Endothelial cell of umbilical vein (primary cell): ENCODE measurements around the gene ENAH. TPM values are rescaled to one million over a fixed set of nuclear protein-coding genes. Genes with fewer than 3 reads are reported as not detected.

ENCODE experiments used
- BruUV-seq: library from RNA; stranded (reverse); fragments of 400-500 nt; replicated peaks from 2 replicates; lab custom pipeline; 2021; lab: Mats Ljungman, UMichigan
- CTCF ChIA-PET: fragments of 300-600, 350-600 bp; sonication (Branson Sonifier 250); formaldehyde crosslinking; loops from one replicate; lab custom pipeline; 2021; ENCODE audit warnings: antibody characterized with exemption, inconsistent platforms; lab: Charles Lee
- POLR2A ChIA-PET: fragments of 300-600, 350-600 bp; sonication (Branson Sonifier 250); formaldehyde crosslinking; loops from one replicate; lab custom pipeline; 2021; ENCODE audit warnings: antibody characterized with exemption, inconsistent platforms; lab: Charles Lee
- DNase-seq: peaks from one replicate; pipeline ENCODE4 v3.0.0-alpha.2; 2011; ENCODE audit warnings: low read depth, low spot score
- FAIRE-seq: peaks from 2 replicates; lab custom pipeline; 2011; peaks lifted over from hg19 to GRCh38; lab: Jason Lieb, UNC
- H2AFZ ChIP-seq: 2 replicates; pipeline ENCODE4 v1.6.0; 2012; ENCODE audit warnings: low read depth, low read length, control low read depth, inconsistent platforms
- H3K27ac ChIP-seq: 2 replicates; pipeline ENCODE4 v1.5.1; 2011; ENCODE audit warnings: low read depth, mild to moderate bottlenecking, control low read depth, low read length, moderate library complexity; ENCODE audit not compliant: insufficient read depth
- H3K27me3 ChIP-seq, 2 experiments: 2 replicates each; pipeline versions ENCODE4 v1.6.0 to v1.6.1; 2011; ENCODE audit warnings: low read length in 2 of 2, mixed read lengths in 1 of 2; ENCODE audit not compliant: control insufficient read depth in 2 of 2, insufficient read depth in 2 of 2
- H3K36me3 ChIP-seq, 2 experiments: 2 replicates in 1 of 2; 3 replicates in 1 of 2; pipeline ENCODE4 v1.5.1; 2011; ENCODE audit warnings: low read length in 2 of 2, mild to moderate bottlenecking in 1 of 2, moderate library complexity in 1 of 2; ENCODE audit not compliant: control insufficient read depth in 2 of 2, insufficient read depth in 2 of 2; ENCODE audit errors: extremely low read depth in 1 of 2
- H3K4me1 ChIP-seq: 3 replicates; pipeline ENCODE4 v1.5.1; 2011; ENCODE audit warnings: mild to moderate bottlenecking, low read length; ENCODE audit not compliant: control insufficient read depth, insufficient read depth; ENCODE audit errors: extremely low read depth
- H3K4me2 ChIP-seq: 2 replicates; pipeline ENCODE4 v1.6.1; 2011; ENCODE audit warnings: low read length, control low read depth, mixed read lengths; ENCODE audit not compliant: insufficient read depth
- H3K4me3 ChIP-seq, 3 experiments: fragments of 200-600 bp in 1 of 3; sonication (generic), shearing (Covaris generic) in 1 of 3; replicated peaks in 1 of 3; 2 replicates each; pipeline ENCODE4 v1.5.1; 2011 to 2016; ENCODE audit warnings: control low read depth in 3 of 3, low read length in 3 of 3, mild to moderate bottlenecking in 2 of 3, inconsistent platforms in 1 of 3, low read depth in 1 of 3, moderate library complexity in 1 of 3; ENCODE audit not compliant: insufficient read depth in 1 of 3
- H3K79me2 ChIP-seq: 2 replicates; pipeline ENCODE4 v1.6.0; 2012; ENCODE audit warnings: low read length, inconsistent platforms; ENCODE audit not compliant: control insufficient read depth, insufficient read depth
- H3K9ac ChIP-seq: replicated peaks from 2 replicates; pipeline ENCODE3; 2011; ENCODE audit warnings: low read length, control low read depth; ENCODE audit not compliant: insufficient read depth; ENCODE audit errors: extremely low read depth
- H3K9me1 ChIP-seq: replicated peaks from 3 replicates; pipeline ENCODE4 v1.6.0; 2011; ENCODE audit warnings: mild to moderate bottlenecking, low read length; ENCODE audit not compliant: control insufficient read depth, insufficient read depth; ENCODE audit errors: extremely low read depth
- H3K9me3 ChIP-seq: replicated peaks from 2 replicates; pipeline ENCODE4 v1.5.1; 2012; ENCODE audit warnings: low read length, inconsistent platforms; ENCODE audit not compliant: control insufficient read depth, insufficient read depth
- H4K20me1 ChIP-seq: replicated peaks from 2 replicates; pipeline ENCODE3; 2011; ENCODE audit warnings: mild to moderate bottlenecking, low read length; ENCODE audit not compliant: control insufficient read depth, insufficient read depth; ENCODE audit errors: extremely low read depth
- CTCF ChIP-seq, 2 donors: IDR thresholded peaks; 1 replicate in 1 of 2; 2 replicates in 1 of 2; pipeline ENCODE4 v1.5.1; 2011; ENCODE audit warnings: low read length in 2 of 2, mild to moderate bottlenecking in 2 of 2, moderate library complexity in 2 of 2, control low read depth in 1 of 2, inconsistent platforms in 1 of 2, low read depth in 1 of 2; ENCODE audit not compliant: insufficient read depth in 1 of 2; ENCODE audit errors: extremely low read depth in 1 of 2
- EZH2 ChIP-seq: IDR thresholded peaks from 2 replicates; pipeline ENCODE4 v1.6.1; 2012; ENCODE audit warnings: borderline replicate concordance, low read depth, mild to moderate bottlenecking, moderate library complexity, low read length, inconsistent platforms; ENCODE audit not compliant: severe bottlenecking
- FOS ChIP-seq: IDR thresholded peaks from 2 replicates; pipeline ENCODE4 v1.6.1; 2011; ENCODE audit warnings: mild to moderate bottlenecking, low read length, moderate library complexity, borderline replicate concordance; ENCODE audit not compliant: insufficient read depth
- GATA2 ChIP-seq: IDR thresholded peaks from 2 replicates; pipeline ENCODE4 v1.7.0; 2011; ENCODE audit warnings: low read depth, mild to moderate bottlenecking, moderate library complexity, mixed read lengths, low read length; ENCODE audit not compliant: insufficient read length, insufficient read depth
- JUN ChIP-seq: IDR thresholded peaks from 2 replicates; pipeline ENCODE4 v1.6.1; 2011; ENCODE audit warnings: borderline replicate concordance, low read depth; ENCODE audit not compliant: insufficient read length, insufficient read depth
- MYC ChIP-seq: IDR thresholded peaks from one replicate; pipeline ENCODE4 v1.6.1; 2011; ENCODE audit warnings: mild to moderate bottlenecking, low read depth, low read length
- POLR2A ChIP-seq: IDR thresholded peaks from 2 replicates; pipeline ENCODE4 v1.6.1; 2012; ENCODE audit warnings: low read depth, mild to moderate bottlenecking, control low read depth, low read length
- POLR2AphosphoS5 ChIP-seq: IDR thresholded peaks from 2 replicates; pipeline ENCODE4 v1.6.1; 2012; ENCODE audit warnings: low read depth, mild to moderate bottlenecking, control low read depth, low read length, moderate library complexity; ENCODE audit not compliant: insufficient read depth
- dilution Hi-C: fragments of 300-500 bp; cut with MboI; formaldehyde crosslinking; loops from one replicate; pipeline ENCODE4 v1.15.0; 2019; ENCODE audit warnings: low sequenced_read_pairs; ENCODE audit not compliant: extremely low pct_ligation_motif_present
- intact Hi-C: fragments of 100-400 bp; cut with micrococcal nuclease; formaldehyde crosslinking; loops from one replicate; pipeline ENCODE4 v1.10.0; 2022
- polyA plus RNA-seq, 4 experiments: library from polyadenylated mRNA; depleted of rRNA in 3 of 4; stranded (reverse) in 3 of 4; unstranded in 1 of 4; fragments of >200 nt; gene quantifications; 2 replicates each; pipeline versions ENCODE4 v1.2.1 to v1.2.3, GENCODE V29; 2011 to 2012; ENCODE audit warnings: missing spikeins in 1 of 4
- total RNA-seq: library from RNA; stranded (reverse); gene quantifications from 2 replicates; pipeline ENCODE4 v1.2.3, GENCODE V29; 2021
- TF ChIP-seq, protein P1 (sequence below): IDR thresholded peaks from 2 replicates; pipeline ENCODE4 v1.6.1; 2011; ENCODE audit not compliant: insufficient read depth, insufficient read length

ENAH gene
- total and polyA plus RNA-seq, 2 donors (not counting 3 experiments of a cell fraction or from before 2014, with no cell fraction given) = 19.9 to 95.6 TPM

GRCh38 chr1:225670806-225671733, 18.1 kb upstream of the ENAH start:
- Histone ChIP-seq H3K4me1 (no peaks in the 10 kb centered on the region), H3K9ac (no peak overlapping the region), H3K4me2 (no peak overlapping the region), H3K79me2 (no peaks in the 10 kb centered on the region), H3K27ac (no peak overlapping the region), H4K20me1 (no peaks in the 10 kb centered on the region), H3K36me3 (no peaks in the 10 kb centered on the region), H3K27me3 (no peaks in the 10 kb centered on the region), H3K4me3 (no peak overlapping the region), H2AFZ (no peak overlapping the region), H3K9me1 (no peaks in the 10 kb centered on the region), H3K9me3 (no peaks in the 10 kb centered on the region)
- TF ChIP-seq, protein P1, sequence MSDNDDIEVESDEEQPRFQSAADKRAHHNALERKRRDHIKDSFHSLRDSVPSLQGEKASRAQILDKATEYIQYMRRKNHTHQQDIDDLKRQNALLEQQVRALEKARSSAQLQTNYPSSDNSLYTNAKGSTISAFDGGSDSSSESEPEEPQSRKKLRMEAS = no peak
- TF ChIP-seq GATA2 (no peak), MYC (no peak), JUN (no peak), POLR2A (no peak), FOS (no peak), EZH2 (no peak), CTCF (IDR thresholded peaks at IDR 0.05; ENCODE audit: extremely low read depth in 1 of 2, insufficient read depth in 1 of 2, low read depth in 1 of 2, low read length in 2 of 2) (no peak), POLR2AphosphoS5 (no peak)
- DNase-seq = no peak
- dilution Hi-C loops (no loop called here), intact Hi-C loops (no loop called here)
- BruUV-seq = no TSS peak
- no peak for FAIRE-seq
- ChIA-PET POLR2A (no interaction called here), CTCF (interaction anchor here (1.3 to 1.4 kb wide), 2 partner anchors 9 to 11 kb away, joined by 3 to 4 read pairs; no protein-coding TSS in a partner anchor)
